HUDEP-2 (cell line): ENCODE data around the gene NFATC4.

Source experiments
- DNase-seq, 76 experiments: peaks; one replicate each; lab custom pipeline; 2025; ENCODE audit not compliant: unreplicated experiment in 76 of 76; lab: John Stamatoyannopoulos, UW

NFATC4 gene

DNA sequence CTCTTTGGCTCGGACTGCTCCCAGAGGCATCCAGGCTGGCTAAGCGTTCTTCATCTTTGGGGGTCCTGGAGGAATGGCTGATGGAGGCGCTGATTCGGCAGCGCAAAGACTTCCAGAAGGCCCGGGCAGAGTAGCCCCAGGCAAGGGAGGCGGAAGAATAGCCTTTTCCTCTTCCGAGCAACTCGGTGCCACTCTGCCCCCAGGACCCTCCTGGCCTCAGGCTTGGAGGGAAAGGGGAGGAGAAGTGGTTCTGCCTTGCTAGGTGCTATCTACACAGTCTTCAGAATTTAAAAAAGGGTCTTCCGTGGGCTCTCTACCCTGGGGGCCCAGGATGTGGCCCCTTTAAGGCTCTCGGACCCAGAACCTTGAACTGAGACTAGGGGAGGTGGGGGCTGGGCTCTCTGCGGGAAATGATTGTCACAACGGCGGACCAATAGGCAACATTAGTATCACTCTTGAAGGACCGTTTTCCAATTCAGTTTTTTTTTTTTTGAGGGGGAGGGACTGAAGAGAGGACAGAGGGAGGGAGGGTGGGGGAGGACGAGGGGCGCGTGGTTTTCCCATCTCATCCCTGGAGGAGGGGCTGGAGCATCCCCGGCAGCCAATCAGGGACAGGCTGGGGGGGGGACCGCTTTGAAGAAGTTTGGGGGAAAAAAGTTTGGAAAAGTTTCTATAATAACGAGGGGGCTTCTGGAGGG lies at the start of gene NFATC4:
Gene NFATC4, plus strand, starts transcription at position 671 of the 698 bp plus-strand sequence. CDS start 157 bp downstream, outside the sequence.
- no peak for DNase-seq

DNA sequence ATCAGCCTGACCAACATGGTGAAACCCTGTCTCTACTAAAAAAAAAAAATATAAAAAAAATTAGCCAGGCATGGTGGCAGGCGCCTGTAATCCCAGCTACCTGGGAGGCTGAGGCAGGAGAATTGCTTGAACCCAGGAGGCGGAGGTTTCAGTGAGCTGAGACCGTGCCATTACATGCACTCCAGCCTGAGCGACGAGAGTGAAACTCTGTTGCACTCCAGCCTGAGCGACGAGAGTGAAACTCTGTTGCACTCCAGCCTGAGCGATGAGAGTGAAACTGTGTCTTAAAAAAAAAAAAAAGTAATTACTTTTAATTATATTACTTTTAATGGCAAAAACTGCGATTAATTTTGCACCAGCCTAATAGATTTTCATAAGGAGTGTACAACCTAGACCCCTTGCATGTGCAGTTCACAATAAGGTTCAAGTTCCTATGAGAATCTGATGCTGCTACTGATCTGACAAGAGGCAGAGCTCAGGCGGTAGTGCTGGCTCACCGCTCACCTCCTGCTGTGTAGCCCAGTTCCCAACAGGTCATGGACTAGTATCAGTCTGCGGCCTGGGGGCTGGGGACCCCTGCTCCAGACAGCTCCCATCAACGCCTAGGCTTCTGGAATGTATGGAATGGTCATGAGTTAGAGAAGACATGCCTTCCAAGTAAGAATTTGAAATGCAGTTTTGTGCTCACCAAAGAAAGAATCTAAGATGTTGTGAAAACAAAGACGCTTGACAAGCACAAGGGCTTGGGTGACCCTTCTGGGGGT lies 46.6 kb upstream of the NFATC4 start:
- no peak for DNase-seq

DNA sequence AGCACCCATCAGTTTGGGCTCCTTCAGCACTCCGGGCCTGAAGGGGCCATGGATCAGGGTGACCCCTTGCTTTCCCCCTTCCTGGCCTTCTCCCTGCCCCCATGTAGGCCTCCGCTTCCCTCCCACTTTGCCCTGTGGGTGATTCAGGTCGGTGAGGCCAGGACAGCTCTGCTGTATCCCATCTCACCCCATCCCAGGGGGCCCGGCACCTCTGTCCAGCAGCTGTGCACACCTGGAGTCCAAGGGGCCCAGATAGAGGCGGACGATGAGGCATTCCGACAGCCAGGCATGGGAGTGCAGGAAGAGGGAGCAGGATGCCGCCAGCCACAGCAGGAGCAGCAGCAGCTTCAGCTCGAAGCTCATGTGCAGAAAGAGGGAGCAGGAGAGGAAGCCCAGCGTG lies 45.3 kb upstream of the NFATC4 start:
- no peak for DNase-seq

DNA sequence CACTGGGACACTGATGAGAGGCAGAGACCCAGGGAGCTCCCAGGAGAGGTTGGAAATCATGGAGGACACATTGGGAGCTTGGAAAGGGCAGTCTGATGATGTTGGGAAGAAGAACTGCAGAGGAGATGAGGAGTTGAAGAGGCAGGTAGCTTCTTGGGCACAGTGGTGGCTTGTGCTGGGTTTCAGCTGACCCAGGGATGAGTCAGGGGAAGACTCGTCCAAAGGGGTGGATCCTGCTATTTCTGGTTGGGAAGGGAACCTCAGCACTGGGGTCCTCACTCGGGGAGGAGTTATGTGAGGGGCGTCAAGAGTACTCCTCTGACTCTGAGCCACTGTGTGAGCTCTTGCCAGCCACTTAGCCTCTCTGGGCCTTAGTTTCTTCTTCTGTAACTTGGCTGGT lies 44.6 kb upstream of the NFATC4 start:
- DNase-seq, result no peak

DNA sequence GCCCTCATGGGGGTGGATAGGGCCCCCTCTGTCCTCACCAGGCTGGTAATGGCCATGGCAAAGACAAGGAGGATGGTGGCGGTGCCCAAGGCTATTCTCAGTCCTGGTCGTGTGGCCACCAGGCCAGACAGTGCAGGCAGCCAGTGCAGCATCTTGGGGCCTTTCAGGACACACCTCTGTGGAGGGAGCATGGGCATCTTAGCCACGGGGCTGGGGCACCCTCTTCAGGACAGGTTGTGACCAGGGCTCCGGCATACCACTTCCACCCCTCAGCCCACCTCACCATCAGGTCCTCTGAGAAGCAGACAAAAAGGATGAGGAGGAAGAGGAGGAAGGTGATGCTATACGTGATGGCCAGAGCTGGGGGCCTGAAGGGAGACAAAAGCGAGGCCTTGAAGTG lies 44.0 kb upstream of the NFATC4 start:
- DNase-seq, result no peak

DNA sequence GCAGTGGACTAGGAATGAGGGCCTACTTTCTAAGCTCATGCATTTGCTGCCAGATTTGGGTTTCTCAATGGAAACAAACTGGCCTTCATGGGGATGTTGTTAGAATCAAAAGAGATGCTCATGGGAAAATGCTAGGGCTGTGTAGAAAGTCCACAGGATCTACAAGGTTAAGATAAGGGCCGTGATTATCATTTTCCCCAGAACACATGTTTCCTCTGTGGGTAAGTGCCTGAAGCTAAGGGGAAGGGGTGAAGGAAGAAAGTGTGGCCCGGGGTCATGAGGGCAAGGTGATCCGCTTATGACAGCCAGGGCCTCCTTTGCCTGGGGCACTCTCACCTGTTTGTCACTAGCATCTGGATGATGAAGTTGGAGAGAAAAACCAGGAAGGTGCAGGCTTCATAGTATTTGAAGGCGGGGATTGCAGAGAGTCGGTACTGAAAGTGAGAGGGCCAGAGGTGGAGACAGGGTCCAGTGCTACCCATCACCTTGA lies 42.9 kb upstream of the NFATC4 start:
- no peak for DNase-seq

DNA sequence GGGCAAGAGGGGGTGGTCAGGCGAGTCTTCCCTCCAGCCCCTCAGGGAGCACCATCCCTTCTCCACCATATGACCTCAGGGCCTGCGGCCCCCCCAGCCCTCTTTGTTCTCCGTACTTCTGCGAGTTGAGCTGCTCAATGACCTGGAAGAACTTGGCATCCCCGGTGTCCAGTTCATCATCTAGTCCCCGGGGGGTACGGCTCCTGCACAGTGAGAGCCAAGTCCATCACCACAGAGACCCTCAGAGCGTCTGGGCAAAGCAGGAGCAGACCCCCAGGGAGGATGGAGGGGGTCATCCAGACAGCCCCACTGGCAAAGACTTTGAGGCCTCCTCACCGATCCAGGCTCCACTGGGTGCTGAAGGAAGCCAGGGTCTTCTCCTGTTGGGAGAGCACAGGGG lies 42.0 kb upstream of the NFATC4 start:
- no peak for DNase-seq

DNA sequence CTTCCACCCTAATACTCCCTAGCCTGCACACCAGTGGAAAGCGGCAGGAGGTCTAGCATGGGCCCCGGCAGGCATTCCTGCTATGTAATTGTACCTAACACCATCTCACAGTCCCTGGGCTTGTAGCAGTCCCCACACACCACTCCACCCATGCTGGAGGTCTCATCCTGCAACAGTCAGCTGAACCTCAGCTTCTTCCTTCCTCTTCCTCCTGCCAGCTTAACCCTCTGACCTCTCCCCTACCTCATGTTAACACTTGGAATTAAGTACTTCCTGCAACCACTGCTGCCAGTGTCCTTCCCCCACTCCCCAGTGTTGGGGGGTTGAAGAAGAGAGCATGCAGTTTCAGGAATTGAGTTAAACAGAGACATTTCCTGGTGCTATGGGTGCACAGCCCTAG lies 40.7 kb upstream of the NFATC4 start:
- DNase-seq, result no peak

DNA sequence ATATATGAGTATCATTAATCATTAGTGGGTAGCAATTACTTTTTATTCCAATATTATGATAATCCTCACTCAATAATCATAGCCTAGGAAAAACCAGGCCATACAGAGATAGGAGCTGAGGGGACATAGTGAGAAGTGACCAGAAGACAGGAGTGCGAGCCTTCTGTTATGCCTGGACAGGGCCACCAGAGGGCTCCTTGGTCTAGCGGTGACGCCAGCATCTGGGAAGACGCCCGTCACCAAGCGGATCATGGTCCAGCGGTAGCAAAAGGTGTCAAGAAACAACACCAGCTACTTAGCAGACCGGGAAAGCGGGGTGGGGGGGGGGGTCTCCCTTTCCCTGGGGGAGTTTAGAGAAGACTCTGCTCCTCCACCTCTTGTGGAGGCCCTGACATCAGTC lies 40.1 kb upstream of the NFATC4 start:
- DNase-seq, result peak in 20 of 76 experiments; percentile 7 to 56 (median 25)

DNA sequence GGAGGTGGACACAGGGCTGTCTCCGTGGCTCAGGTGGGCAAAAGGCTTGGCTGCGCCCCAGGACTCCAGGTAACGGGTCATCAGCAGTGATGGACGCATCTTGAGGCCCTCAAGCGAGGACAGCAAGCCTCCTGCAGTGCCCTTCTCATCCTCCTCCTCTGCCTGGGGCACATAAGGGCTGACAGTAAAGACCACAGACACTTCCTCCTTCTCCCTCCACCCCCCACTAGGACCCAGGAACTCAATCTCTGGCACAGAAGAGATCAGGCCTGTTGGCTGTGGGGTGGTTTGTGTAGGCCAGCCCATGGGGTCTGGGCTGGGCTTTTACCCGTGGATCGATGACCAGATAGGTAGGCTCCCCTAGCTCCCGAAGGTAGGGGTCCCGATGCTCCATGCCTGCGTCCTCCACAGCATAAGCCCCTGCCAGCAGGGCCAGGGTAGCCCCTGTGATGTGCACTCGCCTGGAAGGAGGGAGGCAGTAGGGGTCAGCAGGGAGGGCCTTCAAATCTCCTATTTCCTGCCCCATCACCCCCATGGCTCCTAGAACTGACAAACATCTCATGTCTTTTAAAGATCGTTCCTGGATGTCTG lies 38.8 kb upstream of the NFATC4 start:
- DNase-seq, result no peak

DNA sequence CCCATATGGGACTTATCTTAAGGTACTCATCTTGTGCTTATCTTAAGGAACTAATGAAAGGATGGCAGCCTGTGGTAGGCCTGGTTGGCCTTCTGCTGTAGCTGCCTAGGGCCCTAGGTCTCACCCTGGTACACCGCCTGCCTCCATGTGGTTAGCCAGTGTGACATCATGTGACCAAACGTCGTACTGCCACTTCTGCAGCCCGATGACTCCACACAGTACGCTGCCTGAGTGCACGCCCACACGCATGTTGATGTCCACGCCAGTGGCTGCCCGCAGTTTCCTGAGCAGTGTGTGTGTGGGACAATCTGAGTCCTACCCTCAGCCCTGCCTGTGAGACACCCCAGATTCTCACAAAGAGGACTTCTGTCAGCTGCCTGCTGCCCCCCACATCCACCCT lies 38.2 kb upstream of the NFATC4 start:
- DNase-seq, result peak in 19 of 76 experiments; percentile 5 to 60 (median 25)

DNA sequence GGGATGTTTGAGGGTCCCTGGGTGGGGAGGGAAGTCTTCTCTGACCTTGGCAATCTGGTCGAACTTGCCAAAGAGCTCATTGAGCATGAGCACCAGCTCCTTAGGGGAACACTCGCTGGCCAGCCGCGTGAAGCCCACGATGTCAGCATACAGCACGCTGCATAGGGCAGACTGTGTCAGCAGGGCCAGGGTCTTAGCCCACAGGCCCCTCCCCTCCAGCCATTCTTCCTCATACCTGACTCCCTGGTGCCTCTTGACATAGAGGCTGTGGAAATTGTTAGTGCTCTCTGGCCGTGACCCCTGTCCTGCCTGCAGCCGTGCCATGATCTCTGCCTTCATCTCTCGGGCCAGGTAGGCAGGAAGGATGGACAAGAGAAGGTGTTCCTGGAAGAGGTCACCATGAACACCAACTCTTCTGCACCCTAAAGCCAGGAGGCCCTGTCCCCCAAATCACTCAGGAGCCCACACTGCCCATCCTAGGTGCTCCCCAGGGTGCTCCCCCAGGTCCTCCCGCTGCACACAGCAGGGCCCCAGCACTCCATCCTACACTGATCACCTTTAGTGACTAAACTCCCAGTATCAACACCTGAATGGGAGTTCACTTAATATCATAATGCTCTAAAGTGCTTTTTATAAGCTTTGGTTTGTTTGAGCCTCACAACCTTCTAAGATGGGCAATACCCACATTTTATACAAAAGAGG lies 36.9 kb upstream of the NFATC4 start:
- no peak for DNase-seq

DNA sequence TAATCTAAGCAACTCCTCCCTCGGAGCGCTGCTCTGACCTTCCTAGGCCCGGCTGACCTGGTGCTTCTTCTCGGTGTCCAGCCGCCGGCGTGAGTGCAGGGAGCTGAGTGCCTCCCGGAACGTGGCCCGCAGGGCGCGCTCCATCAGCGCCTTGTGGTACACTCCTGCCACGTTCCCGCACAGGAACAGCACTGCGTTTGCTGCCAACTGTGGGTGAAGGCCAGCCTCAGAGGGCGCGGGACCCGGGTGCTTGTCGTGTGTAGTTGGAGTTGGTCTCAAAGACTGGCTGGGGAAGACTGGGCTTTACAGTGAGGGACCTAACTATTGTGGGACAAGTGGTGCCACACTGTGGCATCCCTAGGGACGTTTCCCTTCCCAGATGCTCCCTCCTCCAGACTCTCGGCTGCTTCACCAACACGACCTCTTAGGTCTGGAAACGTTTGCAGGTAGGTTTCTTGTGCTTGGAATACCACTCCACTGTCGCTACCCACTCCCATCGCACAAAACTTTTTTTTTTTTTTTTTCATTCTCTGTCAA lies 36.2 kb upstream of the NFATC4 start:
- DNase-seq, result no peak

DNA sequence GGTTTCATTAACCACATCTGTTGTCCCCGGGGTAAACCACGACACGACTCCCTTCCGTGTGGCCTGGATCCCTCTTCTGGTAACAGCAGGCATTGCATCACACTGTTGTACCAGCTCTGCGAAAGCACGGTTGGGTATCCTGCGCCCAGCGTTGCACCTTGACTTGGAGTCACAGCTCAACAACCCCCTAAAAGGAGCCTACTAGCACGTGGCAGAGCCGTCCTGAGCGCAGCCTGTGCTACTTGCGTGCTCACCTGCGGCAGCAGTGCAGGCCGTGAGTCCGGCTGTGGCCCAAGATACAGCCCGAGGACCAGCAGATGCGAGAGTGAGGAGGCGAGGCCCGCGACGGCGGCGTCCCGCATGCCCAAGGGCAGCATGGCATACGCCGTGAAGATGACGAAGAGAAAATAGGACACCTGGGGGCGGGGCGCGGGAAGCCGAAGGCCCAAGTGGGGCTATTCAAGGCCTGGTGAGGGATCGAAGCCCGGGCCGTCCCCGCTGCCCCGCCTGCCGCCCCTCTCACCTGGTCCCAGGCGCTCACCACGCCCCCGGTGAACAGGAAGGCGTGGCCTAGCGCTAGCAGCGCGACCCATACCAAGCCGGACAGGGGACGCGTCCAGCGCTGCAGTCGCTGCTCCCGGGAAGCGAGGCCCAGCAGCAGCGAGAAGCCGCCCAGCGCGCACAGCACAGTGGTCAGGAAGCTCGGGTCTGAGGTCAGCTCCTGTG lies 35.6 kb upstream of the NFATC4 start:
- peak in 58 of 76 experiments; percentile 16 to 78 (median 40) for DNase-seq

DNA sequence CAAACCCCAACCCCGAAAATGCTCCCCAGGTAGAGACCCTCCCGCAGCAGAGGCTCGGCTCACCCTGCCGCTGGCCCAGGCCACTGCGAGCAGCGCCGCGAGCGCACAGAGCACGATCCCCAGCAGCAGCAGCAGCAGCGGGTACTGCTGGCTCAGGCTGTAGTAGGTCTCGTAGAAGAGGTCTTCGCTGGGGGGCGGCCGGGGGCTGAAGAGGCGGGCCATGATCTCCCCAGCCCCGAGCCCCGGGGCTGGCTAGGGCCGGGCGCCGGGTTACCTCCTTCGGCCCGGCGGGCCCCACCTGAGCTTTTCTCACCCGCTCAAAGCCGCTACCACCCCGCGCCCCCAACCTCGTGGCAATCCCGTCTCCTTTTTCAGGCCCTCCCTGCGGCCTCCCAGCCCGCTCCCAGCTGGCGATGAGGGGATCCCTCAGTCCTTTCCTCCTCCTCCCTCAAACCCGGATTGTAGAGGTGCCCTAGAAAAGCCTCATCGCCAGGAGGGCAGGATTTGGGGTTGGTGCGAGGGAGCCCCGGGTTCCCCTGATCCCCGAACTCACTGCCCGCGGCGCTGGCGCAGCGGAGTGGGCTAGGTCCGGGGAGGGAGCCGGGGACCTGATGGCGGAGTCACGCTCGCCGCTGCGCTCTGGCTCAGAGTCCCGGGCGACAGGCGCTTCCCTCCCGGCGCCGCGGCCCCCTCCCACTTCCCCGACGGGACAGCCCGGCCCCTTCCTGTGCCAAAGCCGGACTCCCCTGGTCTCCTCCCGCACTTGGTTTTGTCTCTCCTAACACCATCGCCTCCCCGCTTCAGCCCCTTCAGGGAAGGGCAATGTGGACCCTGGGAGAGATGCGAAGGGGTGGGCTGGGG lies 33.3 kb upstream of the NFATC4 start, which contains the start of gene ADCY4:
Gene ADCY4, minus strand, starts transcription at position 641 of the 861 bp plus-strand sequence. Its CDS starts 419 bp downstream, at position 222.
- no peak for DNase-seq

DNA sequence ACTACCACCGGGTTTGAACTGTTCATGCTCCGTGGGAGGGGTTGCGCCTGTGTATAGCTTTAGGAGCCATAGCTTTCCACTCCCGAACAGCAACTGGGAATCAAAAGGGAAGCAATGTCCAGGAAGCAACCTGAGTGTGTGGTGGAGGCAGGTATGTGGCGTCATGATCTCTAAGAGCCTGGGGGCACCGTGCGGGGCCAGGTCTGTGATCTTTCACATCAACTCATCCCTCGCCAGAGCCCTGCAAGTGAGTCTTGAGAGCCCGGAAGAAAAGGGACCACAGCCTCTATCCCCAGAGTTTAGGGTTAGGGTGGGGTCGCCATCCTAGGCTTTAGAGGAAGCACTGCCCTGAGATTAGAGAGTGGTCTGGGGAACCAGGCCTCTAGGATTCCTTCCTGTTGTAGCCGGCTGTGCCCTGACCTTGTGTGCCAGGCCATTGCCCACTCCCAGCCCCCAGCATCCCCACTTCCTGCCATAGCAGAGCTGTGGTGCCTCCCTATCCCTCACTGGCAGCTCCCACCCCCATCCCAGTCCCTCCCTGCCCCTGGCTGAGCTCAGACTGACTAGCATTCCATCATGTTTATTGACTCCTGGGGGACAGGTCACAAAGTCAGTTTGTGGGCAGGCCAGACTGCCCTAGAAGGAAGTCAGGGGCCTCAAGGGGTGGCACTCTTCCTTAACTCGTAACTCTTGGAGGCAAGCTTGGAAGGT lies 32.4 kb upstream of the NFATC4 start:
- DNase-seq, result no peak

DNA sequence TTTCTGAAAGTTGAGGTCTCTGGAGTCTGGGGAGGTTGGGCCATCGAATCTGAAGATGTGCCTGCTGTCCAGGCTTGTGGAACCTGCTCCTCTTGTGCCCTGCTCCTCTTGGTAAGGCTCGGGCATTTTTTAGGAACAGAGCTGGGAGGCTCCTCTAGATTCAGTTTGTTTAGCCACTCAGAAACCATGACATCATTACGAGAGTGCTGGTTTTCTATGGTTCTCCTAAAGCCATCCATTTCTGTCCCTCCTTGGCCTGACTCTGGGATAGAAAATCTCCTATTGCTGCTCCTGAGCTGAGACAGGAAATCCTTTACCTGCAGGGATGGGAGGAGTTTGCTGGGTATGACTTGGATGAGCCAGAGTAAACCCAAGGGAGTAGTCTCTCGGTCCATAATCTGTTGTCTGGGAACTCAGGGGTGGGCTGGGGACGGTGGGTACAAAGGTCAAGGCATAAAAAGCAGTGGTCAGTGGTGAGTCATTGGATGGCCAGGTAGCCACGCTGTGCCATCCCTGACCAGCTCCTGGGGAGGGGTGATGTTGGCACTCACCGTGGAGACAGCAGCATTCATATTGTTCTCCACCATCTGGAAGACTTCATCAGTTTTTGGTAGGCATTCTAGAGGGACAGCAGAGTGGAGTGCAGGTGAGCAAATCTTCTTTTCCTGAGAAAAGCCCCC lies 30.7 kb upstream of the NFATC4 start:
- no peak for DNase-seq

DNA sequence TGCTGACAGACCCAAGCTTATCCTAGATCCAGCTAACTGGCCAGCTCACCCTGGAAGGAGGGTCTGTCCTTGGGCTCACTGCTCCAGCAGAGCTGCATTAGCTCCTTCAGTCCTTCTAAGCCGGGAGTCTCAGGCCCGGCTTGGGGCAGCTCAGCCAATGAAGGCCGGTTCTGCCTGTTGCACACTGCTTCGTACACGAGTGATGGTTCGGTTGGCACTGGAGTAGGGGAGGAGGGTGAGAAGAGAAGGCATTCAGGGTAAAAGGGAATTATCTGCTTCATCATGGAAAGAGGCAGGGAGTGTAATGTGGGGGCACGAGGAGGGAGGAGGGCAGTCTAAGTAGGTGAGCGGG lies 30.2 kb upstream of the NFATC4 start:
- no peak for DNase-seq
